Body of pancreas (tissue), 4 donors: Measurements from ENCODE around the gene PFKL. TPM values are rescaled to one million over a fixed set of nuclear protein-coding genes. Genes with fewer than 3 reads are reported as not detected.
A peak's percentile ranks its signal among the peaks of the same experiment; 100 is the strongest.

ENCODE experiments used
- ATAC-seq: fragments of 150-250 bp; one replicate; pipeline ENCODE4 v1.9.1; 2016
- DNase-seq, 4 donors: peaks; one replicate each; pipeline ENCODE4 v3.0.0-alpha.2; 2019
- H3K27ac ChIP-seq, 4 donors: fragments of 200-600 bp; sonication (generic); 1 replicate in 3 of 4; 2 replicates in 1 of 4; pipeline versions ENCODE4 v1.5.1 to v1.6.1; 2016 to 2019; ENCODE audit warnings: mild to moderate bottlenecking in 1 of 4, mixed read lengths in 1 of 4, moderate library complexity in 1 of 4
- H3K27me3 ChIP-seq, 2 donors: fragments of 200-600 bp; sonication (generic); one replicate each; pipeline ENCODE4 v1.6.0; 2016; ENCODE audit warnings: mild to moderate bottlenecking in 1 of 2
- H3K36me3 ChIP-seq, 2 donors: fragments of 200-600 bp; sonication (generic); replicated peaks in 1 of 2; 2 replicates each; pipeline ENCODE4 v1.5.1; 2016; ENCODE audit warnings: low read depth in 2 of 2; ENCODE audit not compliant: insufficient read depth in 1 of 2
- H3K4me1 ChIP-seq: fragments of 200-600 bp; sonication (generic); one replicate; pipeline ENCODE4 v1.6.0; 2016
- H3K4me3 ChIP-seq, 2 donors: fragments of 200-600 bp; sonication (generic); 1 replicate in 1 of 2; 2 replicates in 1 of 2; pipeline ENCODE4 v1.5.1; 2016 to 2019
- H3K9me3 ChIP-seq, 3 donors: fragments of 200-600 bp; sonication (generic); 1 replicate in 2 of 3; 2 replicates in 1 of 3; pipeline ENCODE4 v1.5.1; 2016
- CTCF ChIP-seq, 7 experiments: fragments of 450-650 bp in 4 of 7; fragments of 200-600 bp in 3 of 7; sonication (generic) in 3 of 7; IDR thresholded peaks; one replicate each; pipeline ENCODE4 v1.5.1; 2016 to 2019; ENCODE audit warnings: antibody characterized with exemption in 7 of 7
- POLR2A ChIP-seq, 3 donors: fragments of 450-650 bp; IDR thresholded peaks; one replicate each; pipeline ENCODE4 v1.6.1; 2016; ENCODE audit warnings: antibody characterized with exemption in 3 of 3, mild to moderate bottlenecking in 2 of 3
- WGBS, 2 donors: methylation state at CpG; one replicate each; pipeline ENCODE4 v1.1.5; 2017; 5-methylcytosine and 5-hydroxymethylcytosine counted together
- intact Hi-C: fragments of 100-400 bp; cut with DNase I; formaldehyde crosslinking; loops from one replicate; pipeline ENCODE4 v1.15.1; 2023
- total RNA-seq, 2 donors: library from RNA; depleted of rRNA; stranded (reverse); fragments of >200 nt; gene quantifications; one replicate each; pipeline ENCODE4 v1.1.0, GENCODE V29; 2016

PFKL gene
- total RNA-seq = 100 to 1,000 TPM in 1 of 2 donors, 10 to 100 TPM in 1; 56.8 to 104 TPM

GRCh38 chr21:44299458-44300261 is at the start of gene PFKL:
Gene PFKL (plus strand): TSS chr21:44300053. CDS start chr21:44300106, 53 bp downstream.
- TF ChIP-seq CTCF (IDR thresholded peaks at IDR 0.05) (peak in 1 of 7 experiments; percentile 1), POLR2A (IDR thresholded peaks at IDR 0.05) (peak in 2 of 3 donors; percentile 5)
- no peaks in the 10 kb centered on the region for H3K36me3 ChIP-seq
- WGBS, 2 donors = 0 to 1% methylated on average over 25 to 56 of the region's 94 CpGs
- peak; percentile 79 for ATAC-seq
- H3K9me3 ChIP-seq = no peaks in the 10 kb centered on the region
- H3K4me3 ChIP-seq = peak within 1 kb of the TSS; percentile 48 to 64
- peaks cover 55% of the 10 kb centered on the region for H3K4me1 ChIP-seq
- H3K27me3 ChIP-seq = no peaks in the 10 kb centered on the region
- H3K27ac ChIP-seq = peak within 1 kb of the TSS; percentile 79 to 95 (median 86)
- DNase-seq = peak; percentile 63 to 77 (median 68)
- intact Hi-C loops = no loop called here

- no peaks in the 10 kb centered on the region for H3K27me3 ChIP-seq
- no peaks in the 10 kb centered on the region for H3K36me3 ChIP-seq
- H3K4me1 ChIP-seq = no peaks in the 10 kb centered on the region
- no peaks in the 10 kb centered on the region for H3K9me3 ChIP-seq
- intact Hi-C loops = no loop called here
- WGBS, 2 donors = 45 to 61% methylated on average over 12 to 29 of the region's 29 CpGs
- ATAC-seq (no peak), DNase-seq (peak in 1 of 4 donors; percentile 0)
- no peak for TF ChIP-seq POLR2A (IDR thresholded peaks at IDR 0.05)
- no peak for TF ChIP-seq CTCF (IDR thresholded peaks at IDR 0.05)
- no peak overlapping the region for H3K27ac ChIP-seq
- H3K4me3 ChIP-seq = no peak overlapping the region
Measured at GRCh38 chr21:44253832-44254710, 45.8 kb upstream of the PFKL start.

GRCh38 chr21:44255511-44255981 is 44.3 kb upstream of the PFKL start:
- ATAC-seq = no peak
- TF ChIP-seq POLR2A (IDR thresholded peaks at IDR 0.05) (no peak), CTCF (IDR thresholded peaks at IDR 0.05) (no peak)
- Histone ChIP-seq H3K4me3 (no peak overlapping the region), H3K9me3 (no peaks in the 10 kb centered on the region), H3K4me1 (no peaks in the 10 kb centered on the region), H3K27me3 (no peaks in the 10 kb centered on the region), H3K27ac (no peak overlapping the region), H3K36me3 (no peaks in the 10 kb centered on the region)
- 57 to 64% methylated on average over 1 to 9 of the region's 11 CpGs for WGBS, 2 donors
- intact Hi-C loops = no loop called here
- no peak for DNase-seq

GRCh38 chr21:44258056-44258725 is 41.7 kb upstream of the PFKL start:
- no peaks in the 10 kb centered on the region for H3K9me3 ChIP-seq
- intact Hi-C loops = no loop called here
- no peak for DNase-seq
- no peaks in the 10 kb centered on the region for H3K36me3 ChIP-seq
- no peak for TF ChIP-seq CTCF (IDR thresholded peaks at IDR 0.05)
- TF ChIP-seq POLR2A (IDR thresholded peaks at IDR 0.05) = no peak
- no peak overlapping the region for H3K4me3 ChIP-seq
- 47 to 78% methylated on average over 6 to 32 of the region's 34 CpGs for WGBS, 2 donors
- no peaks in the 10 kb centered on the region for H3K27me3 ChIP-seq
- no peaks in the 10 kb centered on the region for H3K4me1 ChIP-seq
- no peak overlapping the region for H3K27ac ChIP-seq
- no peak for ATAC-seq
